Sigmoid colon (tissue), 4 donors: ENCODE data around the gene OR6C2.
"Not testable (repeated sequence)": the region's sequence is repeated elsewhere in the genome, so short reads cannot be mapped to it uniquely, and the experiment has no call there.

Experiments used
- CTCF ChIP-seq, 4 experiments: fragments of 450-650 bp in 3 of 4; fragments of 200-600 bp in 1 of 4; IDR thresholded peaks; one replicate each; pipeline ENCODE4 v1.5.1; 2016 to 2019; ENCODE audit warnings: antibody characterized with exemption in 4 of 4, mild to moderate bottlenecking in 3 of 4, moderate library complexity in 2 of 4
- POLR2A ChIP-seq, 2 donors: fragments of 450-650 bp; IDR thresholded peaks; one replicate each; pipeline ENCODE4 v1.6.1; 2016; ENCODE audit warnings: antibody characterized with exemption in 2 of 2, mild to moderate bottlenecking in 2 of 2, moderate library complexity in 2 of 2
- POLR2AphosphoS5 ChIP-seq, 4 donors: sonication (generic); formaldehyde crosslinking; IDR thresholded peaks; one replicate each; pipeline ENCODE4 v1.6.1; 2017; ENCODE audit warnings: antibody characterized with exemption in 4 of 4

GRCh38 chr12:55413498-55414388 lies 30.1 kb upstream of the OR6C2 start:
- TF ChIP-seq CTCF, POLR2A, POLR2AphosphoS5 (IDR thresholded peaks at IDR 0.05): not testable (repeated sequence)
